Gastrocnemius medialis (tissue), 4 donors: Measurements from ENCODE around the gene ITGA3. TPM values are rescaled to one million over a fixed set of nuclear protein-coding genes. Genes with fewer than 3 reads are reported as not detected.

Experiments used
- ATAC-seq, 2 donors: fragments of 150-250 bp; one replicate each; pipeline ENCODE4 v1.9.1; 2016
- DNase-seq, 2 donors: peaks; one replicate each; pipeline ENCODE4 v3.0.0-alpha.2; 2019
- H3K27ac ChIP-seq, 4 donors: fragments of 200-600 bp; sonication (generic); 1 replicate in 1 of 4; 2 replicates in 3 of 4; pipeline ENCODE4 v1.5.1; 2016 to 2018; ENCODE audit warnings: mild to moderate bottlenecking in 2 of 4, moderate library complexity in 1 of 4
- H3K27me3 ChIP-seq, 3 donors: fragments of 200-600 bp; sonication (generic) in 2 of 3; 1 replicate in 1 of 3; 2 replicates in 2 of 3; pipeline versions ENCODE4 v1.5.1 to v1.6.0; 2016 to 2019; ENCODE audit warnings: mild to moderate bottlenecking in 1 of 3, moderate library complexity in 1 of 3
- H3K36me3 ChIP-seq, 2 donors: fragments of 200-600 bp; sonication (generic) in 1 of 2; one replicate each; pipeline ENCODE4 v1.5.1; 2017 to 2018
- H3K4me1 ChIP-seq, 2 donors: fragments of 200-600 bp; sonication (generic) in 1 of 2; one replicate each; pipeline ENCODE4 v1.5.1; 2016 to 2017; ENCODE audit warnings: mild to moderate bottlenecking in 2 of 2
- H3K4me3 ChIP-seq, 4 donors: fragments of 200-600 bp; sonication (generic) in 3 of 4; 1 replicate in 1 of 4; 2 replicates in 3 of 4; pipeline ENCODE4 v1.5.1; 2016 to 2019; ENCODE audit warnings: mild to moderate bottlenecking in 2 of 4
- H3K9me3 ChIP-seq, 3 donors: fragments of 200-600 bp; sonication (generic) in 2 of 3; 1 replicate in 1 of 3; 2 replicates in 2 of 3; pipeline ENCODE4 v1.5.1; 2016 to 2019
- CTCF ChIP-seq, 5 experiments: fragments of 450-650 bp in 3 of 5; fragments of 200-600 bp in 2 of 5; sonication (generic) in 2 of 5; IDR thresholded peaks in 4 of 5; conservative IDR thresholded peaks in 1 of 5; 1 replicate in 4 of 5; 2 replicates in 1 of 5; pipeline ENCODE4 v1.5.1; 2016 to 2019; ENCODE audit warnings: antibody characterized with exemption in 5 of 5, mild to moderate bottlenecking in 3 of 5, moderate library complexity in 3 of 5
- POLR2A ChIP-seq, 2 donors: fragments of 450-650 bp; IDR thresholded peaks; one replicate each; pipeline ENCODE4 v1.6.1; 2017; ENCODE audit warnings: antibody characterized with exemption in 2 of 2, mild to moderate bottlenecking in 2 of 2, moderate library complexity in 2 of 2
- in situ Hi-C, 4 donors: fragments of 200-750 bp; cut with MboI; loops; one replicate each; pipeline versions ENCODE4 v1.15.0 to v1.8.0; 2017; ENCODE audit warnings: low sequenced_read_pairs in 4 of 4
- intact Hi-C: fragments of 100-400 bp; cut with DNase I; formaldehyde crosslinking; loops from one replicate; pipeline ENCODE4 v1.15.1; 2023; ENCODE audit warnings: low total_unique reads
- total RNA-seq, 4 donors: library from RNA; depleted of rRNA; stranded (reverse); fragments of >200 nt; gene quantifications; one replicate each; pipeline versions ENCODE4 v1.1.0 to v1.2.3, GENCODE V29; 2016

The ITGA3 gene
- total RNA-seq, 4 donors from 2014 or later, result 5.1 to 25.9 (median 18.4) TPM

GRCh38 chr17:50046667-50047066 lies 9.2 kb upstream of the ITGA3 start:
- TF ChIP-seq POLR2A (IDR thresholded peaks at IDR 0.05) (no peak), CTCF (IDR thresholded peaks at IDR 0.05 in 4 of 5, conservative IDR thresholded peaks at IDR 0.05 in 1 of 5) (no peak)
- no peak overlapping the region for H3K27ac ChIP-seq
- ATAC-seq (no peak), DNase-seq (no peak)
- in situ Hi-C loops, result no loop called here
- no peaks in the 10 kb centered on the region for H3K27me3 ChIP-seq
- no peaks in the 10 kb centered on the region for H3K36me3 ChIP-seq
- intact Hi-C loops, result no loop called here
- peaks cover 12 to 17% of the 10 kb centered on the region in 2 donors for H3K4me1 ChIP-seq
- no peaks in the 10 kb centered on the region for H3K9me3 ChIP-seq
- H3K4me3 ChIP-seq, result no peak overlapping the region

GRCh38 chr17:50047083-50047482 lies 8.8 kb upstream of the ITGA3 start:
- ATAC-seq (no peak), DNase-seq (no peak)
- in situ Hi-C loops, result no loop called here
- Histone ChIP-seq H3K4me3 (no peak overlapping the region), H3K9me3 (no peaks in the 10 kb centered on the region), H3K4me1 (peaks cover 12 to 17% of the 10 kb centered on the region in 2 donors), H3K27me3 (no peaks in the 10 kb centered on the region), H3K36me3 (no peaks in the 10 kb centered on the region), H3K27ac (peak overlapping the region in 1 of 4 donors; percentile 57)
- no peak for TF ChIP-seq CTCF (IDR thresholded peaks at IDR 0.05 in 4 of 5, conservative IDR thresholded peaks at IDR 0.05 in 1 of 5)
- TF ChIP-seq POLR2A (IDR thresholded peaks at IDR 0.05), result no peak
- intact Hi-C loops, result no loop called here

GRCh38 chr17:50047488-50048126 lies 8.3 kb upstream of the ITGA3 start:
- peak overlapping the region in 1 of 4 donors; percentile 57 for H3K27ac ChIP-seq

GRCh38 chr17:50048146-50048720 lies 7.7 kb upstream of the ITGA3 start:
- no peaks in the 10 kb centered on the region for H3K27me3 ChIP-seq
- H3K4me1 ChIP-seq, result peaks cover 14 to 17% of the 10 kb centered on the region in 2 donors
- DNase-seq (no peak), ATAC-seq (no peak)
- no peak overlapping the region for H3K4me3 ChIP-seq
- H3K9me3 ChIP-seq, result no peaks in the 10 kb centered on the region
- in situ Hi-C loops, result no loop called here
- H3K36me3 ChIP-seq, result no peaks in the 10 kb centered on the region
- TF ChIP-seq CTCF (IDR thresholded peaks at IDR 0.05 in 4 of 5, conservative IDR thresholded peaks at IDR 0.05 in 1 of 5) (no peak), POLR2A (IDR thresholded peaks at IDR 0.05) (no peak)
- no peak overlapping the region for H3K27ac ChIP-seq
- intact Hi-C loops, result no loop called here

More at GRCh38 chr17:50047488-50048126, 8.3 kb upstream of the ITGA3 start:
- Histone ChIP-seq H3K4me3 (no peak overlapping the region), H3K9me3 (no peaks in the 10 kb centered on the region), H3K27me3 (no peaks in the 10 kb centered on the region), H3K36me3 (no peaks in the 10 kb centered on the region), H3K4me1 (peaks cover 12 to 17% of the 10 kb centered on the region in 2 donors)
- in situ Hi-C loops, result no loop called here
- DNase-seq, result no peak
- TF ChIP-seq POLR2A (IDR thresholded peaks at IDR 0.05) (no peak), CTCF (IDR thresholded peaks at IDR 0.05 in 4 of 5, conservative IDR thresholded peaks at IDR 0.05 in 1 of 5) (no peak)
- intact Hi-C loops, result no loop called here
- peak in 1 of 2 donors; percentile 10 for ATAC-seq
